ENCODE results near the gene SBK1. TPM values are rescaled to one million over a fixed set of nuclear protein-coding genes. Genes with fewer than 3 reads are reported as not detected.

SBK1 gene
- 19.2 TPM for total RNA-seq (2021; ENCODE audit: unreplicated experiment)
- 11.2 and 12.6 TPM in 2 replicates for polyA plus RNA-seq (2012)
- percentile 49 among the genes with signal in this experiment for Bru-seq, nascent RNA
- percentile 61 among the genes with signal in this experiment for BruChase-seq, experiment 1, labeled RNA remaining after a 6-hour chase
- percentile 64 among the genes with signal in this experiment for BruChase-seq, experiment 2, labeled RNA remaining after a 2-hour chase
- long read RNA-seq, full-length matches to known transcripts = 4 of 29 reads
- long read RNA-seq, partial matches to known transcripts = 3 of 29 reads
- long read RNA-seq, other reads (novel, unspliced or antisense) = 22 of 29 reads

DNA sequence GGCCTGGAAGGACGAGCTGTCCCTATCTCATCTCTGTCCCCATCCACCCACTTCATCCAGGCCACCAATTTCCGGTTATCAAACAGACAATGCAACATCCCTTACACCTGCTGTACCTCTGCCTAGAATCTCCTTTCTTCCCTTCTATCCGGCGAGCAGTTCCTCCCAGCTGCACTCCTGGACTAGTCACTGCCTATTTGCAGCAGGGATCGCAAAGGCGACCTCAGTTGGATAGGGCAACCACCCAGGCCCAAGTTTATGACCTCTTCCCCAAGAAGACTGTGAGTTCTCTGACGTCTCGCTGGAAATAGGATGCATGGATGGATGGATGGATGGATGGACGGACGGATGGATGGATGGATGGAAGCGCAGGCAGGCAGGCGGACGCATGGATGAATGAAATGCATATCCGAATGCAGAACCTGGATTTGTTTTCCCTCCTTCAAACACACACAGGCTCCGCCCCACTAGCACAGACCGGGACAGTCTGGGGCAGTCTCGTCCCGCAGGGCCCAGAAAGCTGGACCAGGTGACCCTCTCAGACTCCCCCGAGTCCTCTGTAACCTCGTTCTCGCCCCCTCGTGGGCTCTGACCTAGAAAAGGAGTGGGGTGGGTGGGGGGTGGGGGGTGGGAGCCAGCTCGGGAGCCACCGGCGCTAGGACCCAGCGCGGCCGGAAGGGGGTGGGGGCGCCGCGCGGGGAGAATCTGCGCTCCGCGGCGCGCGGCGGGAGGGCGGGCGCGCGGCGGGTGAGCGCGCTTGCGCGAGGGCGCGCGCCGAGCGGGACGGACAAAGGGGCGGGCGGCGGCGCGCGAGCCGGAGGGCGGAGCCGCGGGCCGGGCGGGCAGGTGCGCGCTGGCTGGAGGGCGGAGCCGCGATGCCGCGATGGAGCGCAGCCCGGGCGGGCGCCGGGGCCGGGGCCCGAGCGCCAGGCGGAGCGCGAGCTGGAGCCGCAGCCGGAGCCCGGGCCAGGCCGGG is at the start of gene SBK1:
TSS of gene SBK1 (plus strand) at position 875 of the 976 bp plus-strand sequence. CDS start 24,867 bp downstream, outside the sequence.
- no peaks in the 10 kb centered on the region for H3K9me2 ChIP-seq (ENCODE audit: insufficient read depth)
- H4K20me1 ChIP-seq (ENCODE audit: insufficient read depth) = no peaks in the 10 kb centered on the region
- intact Hi-C loops (cut with micrococcal nuclease) = no loop called here
- CTCF ChIA-PET = interaction anchor here (0.8 kb wide), 1 partner anchor 74 kb away, joined by 3 read pairs; no protein-coding TSS in a partner anchor
- RAD21 ChIA-PET (ENCODE audit: low non-redundant PET in 1 of 2, low total read pairs in 2 of 2, uncharacterized antibody in 2 of 2, unreplicated experiment in 2 of 2) = interaction anchor here in 1 of 2 experiments (1.1 kb wide), 1 partner anchor 11 kb away, joined by 3 read pairs; no protein-coding TSS in a partner anchor
- peak within 1 kb of the TSS; percentile 100 for H3K4me2 ChIP-seq (ENCODE audit: low read length)
- TSS peak; percentile 85 for BruUV-seq (replicated peaks)
- H3K4me1 ChIP-seq (ENCODE audit: control insufficient read depth in 1 of 2, insufficient read depth in 2 of 2, low read length in 2 of 2) = peaks cover 0 to 15% of the 10 kb centered on the region in 2 experiments; a peak in 2 of 4 replicates
- no peaks in the 10 kb centered on the region for H3K27me3 ChIP-seq (ENCODE audit: insufficient read depth, low read length)
- H3K4me3 ChIP-seq (replicated peaks in 1 of 2; ENCODE audit: low read depth in 1 of 2, low read length in 2 of 2) = peak within 1 kb of the TSS; percentile 81 to 89
- POLR2A ChIA-PET = interaction anchor here (1.3 kb wide), 1 partner anchor 17 kb away, joined by 4 read pairs; no protein-coding TSS in a partner anchor
- H2AFZ ChIP-seq (ENCODE audit: low read depth, low read length, poor library complexity, severe bottlenecking) = peak within 1 kb of the TSS; percentile 96
- ATAC-seq (peak; percentile 94), DNase-seq (ENCODE audit: low read depth, low spot score) (peak; percentile 49)
- H3K79me2 ChIP-seq (ENCODE audit: insufficient read depth, low read length) = peaks cover 10% of the 10 kb centered on the region; the same call in 1 of the 2 replicates
- H3K27ac ChIP-seq (ENCODE audit: low read depth, low read length) = peak within 1 kb of the TSS; percentile 84
- no peaks in the 10 kb centered on the region; a peak in 1 of 4 replicates for H3K36me3 ChIP-seq (ENCODE audit: control insufficient read depth in 1 of 2, insufficient read depth in 2 of 2, low read length in 2 of 2)
- H3K9ac ChIP-seq (ENCODE audit: low read length) = peak within 1 kb of the TSS; percentile 69
- H3K9me3 ChIP-seq (ENCODE audit: control insufficient read depth in 1 of 2, insufficient read depth in 1 of 2, low read depth in 1 of 2, low read length in 2 of 2) = no peaks in the 10 kb centered on the region
- TF ChIP-seq TCF7L2 (IDR thresholded peaks at IDR 0.05; ENCODE audit: borderline replicate concordance, extremely low read depth, insufficient read depth, insufficient read length) (peak; percentile 6), FOSL1 (IDR thresholded peaks at IDR 0.05; ENCODE audit: low read depth) (no peak), SP1 (IDR thresholded peaks at IDR 0.05; ENCODE audit: low read depth) (no peak; the same call in 1 of the 2 replicates), POLR2A (IDR thresholded peaks at IDR 0.05; ENCODE audit: borderline replicate concordance, extremely low read depth, insufficient read depth, insufficient read length) (peak; percentile 49), ZNF274 (IDR thresholded peaks at IDR 0.05; ENCODE audit: low read depth, low read length) (no peak), EZH2phosphoT487 (IDR thresholded peaks at IDR 0.05; ENCODE audit: borderline replicate concordance) (no peak), SIN3A (IDR thresholded peaks at IDR 0.05; ENCODE audit: low read depth) (0 out of 2 replicates have a peak, but pooled peaks have one; percentile 35), ELF1 (IDR thresholded peaks at IDR 0.05; ENCODE audit: borderline replicate concordance, low read depth) (no peak), EGR1 (IDR thresholded peaks at IDR 0.05; ENCODE audit: low read depth) (no peak), SRF (IDR thresholded peaks at IDR 0.05; ENCODE audit: low read depth) (no peak), CBX3 (IDR thresholded peaks at IDR 0.05; ENCODE audit: low read depth) (no peak), RAD21 (IDR thresholded peaks at IDR 0.05; ENCODE audit: low read depth) (no peak), EZH2 (IDR thresholded peaks at IDR 0.05) (no peak), ZFX (IDR thresholded peaks at IDR 0.05) (peak; percentile 57), YY1 (IDR thresholded peaks at IDR 0.05; ENCODE audit: extremely low read depth, insufficient replicate concordance, low read depth, low read length) (no peak)
- TF ChIP-seq, protein P1, sequence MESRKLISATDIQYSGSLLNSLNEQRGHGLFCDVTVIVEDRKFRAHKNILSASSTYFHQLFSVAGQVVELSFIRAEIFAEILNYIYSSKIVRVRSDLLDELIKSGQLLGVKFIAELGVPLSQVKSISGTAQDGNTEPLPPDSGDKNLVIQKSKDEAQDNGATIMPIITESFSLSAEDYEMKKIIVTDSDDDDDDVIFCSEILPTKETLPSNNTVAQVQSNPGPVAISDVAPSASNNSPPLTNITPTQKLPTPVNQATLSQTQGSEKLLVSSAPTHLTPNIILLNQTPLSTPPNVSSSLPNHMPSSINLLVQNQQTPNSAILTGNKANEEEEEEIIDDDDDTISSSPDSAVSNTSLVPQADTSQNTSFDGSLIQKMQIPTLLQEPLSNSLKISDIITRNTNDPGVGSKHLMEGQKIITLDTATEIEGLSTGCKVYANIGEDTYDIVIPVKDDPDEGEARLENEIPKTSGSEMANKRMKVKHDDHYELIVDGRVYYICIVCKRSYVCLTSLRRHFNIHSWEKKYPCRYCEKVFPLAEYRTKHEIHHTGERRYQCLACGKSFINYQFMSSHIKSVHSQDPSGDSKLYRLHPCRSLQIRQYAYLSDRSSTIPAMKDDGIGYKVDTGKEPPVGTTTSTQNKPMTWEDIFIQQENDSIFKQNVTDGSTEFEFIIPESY (IDR thresholded peaks at IDR 0.05; ENCODE audit: extremely low read depth, insufficient replicate concordance, low read length) = no peak
- TF ChIP-seq, protein P2, sequence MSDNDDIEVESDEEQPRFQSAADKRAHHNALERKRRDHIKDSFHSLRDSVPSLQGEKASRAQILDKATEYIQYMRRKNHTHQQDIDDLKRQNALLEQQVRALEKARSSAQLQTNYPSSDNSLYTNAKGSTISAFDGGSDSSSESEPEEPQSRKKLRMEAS (IDR thresholded peaks at IDR 0.05) = peak; percentile 73
- TF ChIP-seq, protein P3, sequence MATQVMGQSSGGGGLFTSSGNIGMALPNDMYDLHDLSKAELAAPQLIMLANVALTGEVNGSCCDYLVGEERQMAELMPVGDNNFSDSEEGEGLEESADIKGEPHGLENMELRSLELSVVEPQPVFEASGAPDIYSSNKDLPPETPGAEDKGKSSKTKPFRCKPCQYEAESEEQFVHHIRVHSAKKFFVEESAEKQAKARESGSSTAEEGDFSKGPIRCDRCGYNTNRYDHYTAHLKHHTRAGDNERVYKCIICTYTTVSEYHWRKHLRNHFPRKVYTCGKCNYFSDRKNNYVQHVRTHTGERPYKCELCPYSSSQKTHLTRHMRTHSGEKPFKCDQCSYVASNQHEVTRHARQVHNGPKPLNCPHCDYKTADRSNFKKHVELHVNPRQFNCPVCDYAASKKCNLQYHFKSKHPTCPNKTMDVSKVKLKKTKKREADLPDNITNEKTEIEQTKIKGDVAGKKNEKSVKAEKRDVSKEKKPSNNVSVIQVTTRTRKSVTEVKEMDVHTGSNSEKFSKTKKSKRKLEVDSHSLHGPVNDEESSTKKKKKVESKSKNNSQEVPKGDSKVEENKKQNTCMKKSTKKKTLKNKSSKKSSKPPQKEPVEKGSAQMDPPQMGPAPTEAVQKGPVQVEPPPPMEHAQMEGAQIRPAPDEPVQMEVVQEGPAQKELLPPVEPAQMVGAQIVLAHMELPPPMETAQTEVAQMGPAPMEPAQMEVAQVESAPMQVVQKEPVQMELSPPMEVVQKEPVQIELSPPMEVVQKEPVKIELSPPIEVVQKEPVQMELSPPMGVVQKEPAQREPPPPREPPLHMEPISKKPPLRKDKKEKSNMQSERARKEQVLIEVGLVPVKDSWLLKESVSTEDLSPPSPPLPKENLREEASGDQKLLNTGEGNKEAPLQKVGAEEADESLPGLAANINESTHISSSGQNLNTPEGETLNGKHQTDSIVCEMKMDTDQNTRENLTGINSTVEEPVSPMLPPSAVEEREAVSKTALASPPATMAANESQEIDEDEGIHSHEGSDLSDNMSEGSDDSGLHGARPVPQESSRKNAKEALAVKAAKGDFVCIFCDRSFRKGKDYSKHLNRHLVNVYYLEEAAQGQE (IDR thresholded peaks at IDR 0.05; ENCODE audit: low read depth) = no peak
- TF ChIP-seq, protein P4, sequence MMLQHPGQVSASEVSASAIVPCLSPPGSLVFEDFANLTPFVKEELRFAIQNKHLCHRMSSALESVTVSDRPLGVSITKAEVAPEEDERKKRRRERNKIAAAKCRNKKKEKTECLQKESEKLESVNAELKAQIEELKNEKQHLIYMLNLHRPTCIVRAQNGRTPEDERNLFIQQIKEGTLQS (IDR thresholded peaks at IDR 0.05) = no peak

Measured in HCT116 (cell line).